ENCODE results near the gene LMTK3.

LMTK3 gene

DNA sequence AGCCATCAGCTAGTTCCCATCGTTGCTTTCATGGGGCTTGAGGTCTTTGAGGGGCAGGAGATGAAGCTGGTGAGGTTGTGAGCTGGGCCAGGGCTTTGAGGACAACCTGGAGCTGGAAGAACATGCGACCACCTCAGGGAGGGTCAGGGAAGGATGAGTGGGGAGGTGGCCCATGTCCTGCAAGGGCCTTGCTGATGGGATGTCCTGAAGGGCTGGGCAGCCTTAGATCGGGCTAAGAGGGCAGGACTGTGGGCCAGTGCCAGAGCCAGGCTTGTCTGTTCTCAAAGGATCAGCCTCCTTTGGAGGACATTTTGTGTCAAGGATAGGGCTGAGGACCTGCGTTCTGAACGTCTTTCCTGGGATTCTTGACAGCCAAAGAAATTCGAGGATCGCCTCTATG lies 31.9 kb downstream of the LMTK3 start:
- no peak for DNase-seq (ENCODE audit: low read depth)
- TF ChIP-seq, protein P1, sequence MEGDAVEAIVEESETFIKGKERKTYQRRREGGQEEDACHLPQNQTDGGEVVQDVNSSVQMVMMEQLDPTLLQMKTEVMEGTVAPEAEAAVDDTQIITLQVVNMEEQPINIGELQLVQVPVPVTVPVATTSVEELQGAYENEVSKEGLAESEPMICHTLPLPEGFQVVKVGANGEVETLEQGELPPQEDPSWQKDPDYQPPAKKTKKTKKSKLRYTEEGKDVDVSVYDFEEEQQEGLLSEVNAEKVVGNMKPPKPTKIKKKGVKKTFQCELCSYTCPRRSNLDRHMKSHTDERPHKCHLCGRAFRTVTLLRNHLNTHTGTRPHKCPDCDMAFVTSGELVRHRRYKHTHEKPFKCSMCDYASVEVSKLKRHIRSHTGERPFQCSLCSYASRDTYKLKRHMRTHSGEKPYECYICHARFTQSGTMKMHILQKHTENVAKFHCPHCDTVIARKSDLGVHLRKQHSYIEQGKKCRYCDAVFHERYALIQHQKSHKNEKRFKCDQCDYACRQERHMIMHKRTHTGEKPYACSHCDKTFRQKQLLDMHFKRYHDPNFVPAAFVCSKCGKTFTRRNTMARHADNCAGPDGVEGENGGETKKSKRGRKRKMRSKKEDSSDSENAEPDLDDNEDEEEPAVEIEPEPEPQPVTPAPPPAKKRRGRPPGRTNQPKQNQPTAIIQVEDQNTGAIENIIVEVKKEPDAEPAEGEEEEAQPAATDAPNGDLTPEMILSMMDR (IDR thresholded peaks at IDR 0.05; ENCODE audit: insufficient read depth, low read depth, low read length, missing control alignments), result no peak
- H3K4me3 ChIP-seq (ENCODE audit: low read length), result no peak overlapping the region

DNA sequence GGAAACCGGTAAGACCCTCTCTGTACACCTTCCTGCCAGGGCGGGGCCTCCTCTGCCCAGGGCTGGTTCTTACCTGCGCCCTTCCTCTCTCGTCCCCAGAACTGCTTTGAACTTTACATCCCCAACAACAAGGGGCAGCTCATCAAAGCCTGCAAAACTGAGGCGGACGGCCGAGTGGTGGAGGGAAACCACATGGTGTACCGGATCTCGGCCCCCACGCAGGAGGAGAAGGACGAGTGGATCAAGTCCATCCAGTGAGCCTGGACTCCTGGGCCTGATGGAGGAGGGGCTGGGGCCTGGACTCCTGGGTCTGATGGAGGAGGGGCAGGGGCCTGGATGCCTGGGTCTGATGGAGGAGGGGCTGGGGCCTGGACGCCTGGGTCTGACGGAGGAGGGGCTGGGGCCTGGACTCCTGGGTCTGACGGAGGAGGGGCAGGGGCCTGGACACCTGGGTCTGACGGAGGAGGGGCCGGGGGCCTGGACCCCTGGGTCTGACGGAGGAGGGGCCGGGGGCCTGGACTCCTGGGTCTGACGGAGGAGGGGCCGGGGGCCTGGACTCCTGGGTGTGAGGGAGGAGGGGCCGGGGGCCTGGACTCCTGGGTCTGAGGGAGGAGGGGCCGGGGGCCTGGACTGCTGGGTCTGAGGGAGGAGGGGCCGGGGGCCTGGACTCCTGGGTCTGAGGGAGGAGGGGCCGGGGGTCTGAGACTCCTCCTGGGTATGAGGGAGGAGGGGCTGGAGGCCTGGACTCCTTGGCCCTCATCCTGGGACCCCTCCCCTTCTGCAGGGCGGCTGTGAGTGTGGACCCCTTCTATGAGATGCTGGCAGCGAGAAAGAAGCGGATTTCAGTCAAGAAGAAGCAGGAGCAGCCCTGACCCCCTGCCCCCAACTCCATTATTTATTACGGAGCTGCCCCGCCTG lies 33.0 kb downstream of the LMTK3 start:
- TF ChIP-seq, protein P1 (IDR thresholded peaks at IDR 0.05; ENCODE audit: insufficient read depth, low read depth, low read length, missing control alignments), result no peak
- DNase-seq (ENCODE audit: low read depth), result no peak
- H3K4me3 ChIP-seq (ENCODE audit: low read length), result no peak overlapping the region

DNA sequence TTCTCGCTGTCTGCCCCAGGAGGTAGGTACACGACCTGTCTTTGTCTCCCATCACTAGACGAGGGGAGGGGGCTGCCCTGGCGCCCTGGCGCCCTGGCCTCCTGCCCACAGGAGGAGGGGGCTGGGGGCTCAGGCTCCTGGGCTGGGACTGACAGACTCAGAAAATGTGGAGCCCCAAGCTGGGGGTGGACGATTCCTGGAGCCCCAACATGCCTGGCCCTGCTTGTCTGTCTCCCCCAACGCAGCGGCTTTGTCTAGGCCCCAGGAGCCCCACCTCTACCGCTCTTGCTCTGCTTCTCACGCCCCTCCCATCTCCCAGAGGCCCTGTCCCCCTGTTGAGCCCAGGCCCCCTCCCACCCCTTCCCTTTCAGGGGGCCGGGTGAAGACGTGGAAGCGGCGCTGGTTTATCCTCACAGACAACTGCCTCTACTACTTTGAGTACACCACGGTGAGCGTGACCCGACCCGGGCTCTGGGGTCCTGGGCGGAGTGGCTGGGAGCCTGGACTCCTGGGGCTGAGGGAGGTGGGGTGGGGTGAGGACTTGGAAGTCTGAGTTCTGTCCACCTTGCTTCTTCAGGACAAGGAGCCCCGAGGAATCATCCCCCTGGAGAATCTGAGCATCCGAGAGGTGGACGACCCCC lies 33.8 kb downstream of the LMTK3 start:
- DNase-seq (ENCODE audit: low read depth), result no peak
- TF ChIP-seq, protein P1 (IDR thresholded peaks at IDR 0.05; ENCODE audit: insufficient read depth, low read depth, low read length, missing control alignments), result no peak
- H3K4me3 ChIP-seq (ENCODE audit: low read length), result no peak overlapping the region

DNA sequence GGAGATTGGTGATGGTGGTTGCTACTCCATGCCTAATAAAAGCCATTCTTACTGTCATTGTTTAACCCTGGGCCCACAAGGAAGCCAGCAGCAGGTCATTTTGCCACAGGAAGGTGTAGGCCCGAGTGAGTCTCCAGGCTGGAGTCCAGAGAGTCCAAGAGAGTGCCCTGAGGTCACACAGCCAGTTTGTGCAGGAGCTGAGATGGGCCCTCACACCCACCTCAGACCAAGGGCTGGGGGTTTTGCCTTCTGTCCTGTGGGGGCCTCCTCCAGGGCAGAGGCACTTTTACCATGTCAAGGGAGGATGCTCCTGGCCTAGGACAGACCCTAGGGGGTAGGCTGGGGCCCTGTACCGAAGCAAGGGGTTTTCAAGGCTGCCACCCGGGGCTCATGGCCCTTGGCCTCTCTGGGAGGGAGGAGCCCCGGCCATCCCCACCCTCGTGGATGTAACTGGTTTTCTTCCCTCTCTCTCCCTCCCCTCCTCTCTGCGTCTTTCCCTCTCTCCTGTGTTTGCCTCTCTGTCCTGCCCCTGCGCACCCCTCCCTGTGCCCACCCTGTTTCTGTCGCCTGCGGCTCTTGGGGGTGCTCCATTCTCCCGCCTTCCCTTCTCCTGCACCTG lies 34.5 kb downstream of the LMTK3 start:
- no peak overlapping the region for H3K4me3 ChIP-seq (ENCODE audit: low read length)
- DNase-seq (ENCODE audit: low read depth), result no peak
- TF ChIP-seq, protein P1 (IDR thresholded peaks at IDR 0.05; ENCODE audit: insufficient read depth, low read depth, low read length, missing control alignments), result no peak

DNA sequence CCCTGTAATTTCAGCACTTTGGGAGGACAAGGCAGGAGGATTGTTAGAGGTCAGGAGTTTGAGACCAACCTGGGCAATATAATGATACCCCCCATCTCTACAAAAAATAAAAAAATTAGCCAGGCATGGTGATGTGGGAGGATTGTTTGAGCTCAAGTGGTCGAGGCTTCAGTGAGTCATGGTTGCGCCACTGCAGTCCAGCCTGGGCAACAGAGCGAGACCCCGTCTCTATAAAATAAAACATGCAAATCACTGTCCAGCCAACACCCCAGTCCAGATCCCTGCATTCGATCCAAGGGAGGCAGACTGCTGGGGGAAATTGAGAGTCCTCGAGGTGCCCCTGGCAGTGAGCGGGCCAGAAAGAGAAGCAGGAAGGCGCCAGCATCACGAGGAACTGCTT lies 35.5 kb downstream of the LMTK3 start:
- no peak for DNase-seq (ENCODE audit: low read depth)
- no peak overlapping the region for H3K4me3 ChIP-seq (ENCODE audit: low read length)
- TF ChIP-seq, protein P1 (IDR thresholded peaks at IDR 0.05; ENCODE audit: insufficient read depth, low read depth, low read length, missing control alignments), result no peak

DNA sequence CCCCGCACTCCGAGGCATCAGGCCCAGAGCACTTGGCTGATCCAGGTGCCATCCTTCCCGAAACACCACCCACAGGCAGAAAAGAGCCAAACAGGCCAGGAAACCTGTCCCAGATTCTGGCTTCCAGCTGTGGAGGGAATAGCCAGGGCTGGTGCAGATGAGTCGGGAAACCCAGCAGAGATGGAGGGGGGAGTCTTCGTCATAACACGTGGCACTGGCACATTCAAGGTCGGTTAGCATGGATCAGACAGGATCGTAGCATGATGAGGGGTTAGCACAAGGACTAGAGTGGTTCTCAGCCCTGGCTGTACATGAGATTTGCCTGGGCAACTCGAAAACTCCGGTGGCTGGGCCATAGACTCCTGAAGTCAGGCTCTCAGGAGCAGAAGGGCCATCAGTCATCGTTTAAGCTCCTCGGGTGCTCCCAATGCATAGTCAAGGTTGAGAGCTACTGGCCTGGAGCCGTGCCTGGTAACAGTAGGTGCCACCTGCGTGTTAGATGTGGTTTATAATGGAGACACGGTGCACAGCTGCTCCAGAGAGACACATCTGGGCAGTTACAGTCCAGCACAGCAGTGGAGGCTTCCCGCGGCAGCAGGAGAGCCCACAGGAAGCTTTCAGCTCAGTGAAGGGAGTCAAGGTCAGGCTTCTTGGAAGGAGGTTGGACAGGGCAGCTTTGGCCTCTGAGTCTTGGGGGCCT lies 36.1 kb downstream of the LMTK3 start:
- H3K4me3 ChIP-seq (ENCODE audit: low read length), result no peak overlapping the region
- TF ChIP-seq, protein P1 (IDR thresholded peaks at IDR 0.05; ENCODE audit: insufficient read depth, low read depth, low read length, missing control alignments), result no peak
- no peak for DNase-seq (ENCODE audit: low read depth)
